GM13977 (cell line): ENCODE measurements around the gene QRFPR.
"Not testable (repeated sequence)": the region's sequence is repeated elsewhere in the genome, so short reads cannot be mapped to it uniquely, and the experiment has no call there.

Experiments
- DNase-seq: peaks from one replicate; pipeline ENCODE4 v3.0.0; 2012; ENCODE audit warnings: low spot score
- in situ Hi-C: fragments of 300-500 bp; cut with MboI; formaldehyde crosslinking; loops from one replicate; pipeline ENCODE4 v1.12.0; 2022; ENCODE audit warnings: low sequenced_read_pairs, low pct_unique_long_range_greater_than_20kb, mixed read lengths, inconsistent platforms; ENCODE audit not compliant: unreplicated experiment
- TF ChIP-seq, protein P1 (sequence below): IDR thresholded peaks from 2 replicates; pipeline ENCODE4 v1.5.1; 2012; ENCODE audit warnings: mild to moderate bottlenecking, control low read depth; ENCODE audit not compliant: insufficient read depth; ENCODE audit errors: extremely low read depth, missing control alignments

QRFPR gene

DNA sequence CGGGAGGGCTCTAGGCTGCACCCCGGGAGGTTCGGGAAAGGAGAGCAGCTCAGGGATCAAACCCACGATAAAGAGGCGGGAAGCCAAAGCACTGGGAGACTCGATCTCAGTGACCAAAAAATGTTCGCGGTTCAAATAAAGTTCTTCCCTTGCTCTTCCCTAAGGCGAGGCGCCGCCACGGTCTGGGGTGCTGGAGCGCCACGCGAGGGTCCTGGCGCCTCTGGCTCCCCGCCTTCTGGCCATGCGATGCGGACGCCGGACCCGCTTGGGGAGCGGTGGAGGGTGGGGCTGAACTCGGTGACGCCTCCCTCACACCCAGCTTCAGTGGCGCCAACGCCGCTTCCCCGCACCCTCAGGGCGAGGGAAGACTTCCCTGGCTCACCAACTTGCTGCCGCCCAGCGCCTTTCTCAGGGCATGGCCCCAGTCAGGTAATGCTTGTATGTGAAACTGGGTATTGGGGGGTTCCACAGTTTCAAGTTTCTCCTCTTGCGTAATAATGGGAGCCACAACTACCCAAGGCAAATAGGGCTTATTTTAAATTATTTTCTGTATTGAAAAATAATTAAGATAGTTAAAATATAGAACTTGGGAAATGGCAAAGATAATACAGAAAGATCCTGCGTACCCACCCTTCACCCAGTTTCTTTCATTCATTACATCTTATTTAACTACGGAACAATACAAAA, at the start of gene QRFPR:
Gene QRFPR (minus strand): TSS at position 243 of the 687 bp plus-strand sequence. CDS start 371 bp downstream, outside the sequence.
- TF ChIP-seq, protein P1, sequence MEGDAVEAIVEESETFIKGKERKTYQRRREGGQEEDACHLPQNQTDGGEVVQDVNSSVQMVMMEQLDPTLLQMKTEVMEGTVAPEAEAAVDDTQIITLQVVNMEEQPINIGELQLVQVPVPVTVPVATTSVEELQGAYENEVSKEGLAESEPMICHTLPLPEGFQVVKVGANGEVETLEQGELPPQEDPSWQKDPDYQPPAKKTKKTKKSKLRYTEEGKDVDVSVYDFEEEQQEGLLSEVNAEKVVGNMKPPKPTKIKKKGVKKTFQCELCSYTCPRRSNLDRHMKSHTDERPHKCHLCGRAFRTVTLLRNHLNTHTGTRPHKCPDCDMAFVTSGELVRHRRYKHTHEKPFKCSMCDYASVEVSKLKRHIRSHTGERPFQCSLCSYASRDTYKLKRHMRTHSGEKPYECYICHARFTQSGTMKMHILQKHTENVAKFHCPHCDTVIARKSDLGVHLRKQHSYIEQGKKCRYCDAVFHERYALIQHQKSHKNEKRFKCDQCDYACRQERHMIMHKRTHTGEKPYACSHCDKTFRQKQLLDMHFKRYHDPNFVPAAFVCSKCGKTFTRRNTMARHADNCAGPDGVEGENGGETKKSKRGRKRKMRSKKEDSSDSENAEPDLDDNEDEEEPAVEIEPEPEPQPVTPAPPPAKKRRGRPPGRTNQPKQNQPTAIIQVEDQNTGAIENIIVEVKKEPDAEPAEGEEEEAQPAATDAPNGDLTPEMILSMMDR, result no peak
- in situ Hi-C loops, result no loop called here
- DNase-seq, result no peak

DNA sequence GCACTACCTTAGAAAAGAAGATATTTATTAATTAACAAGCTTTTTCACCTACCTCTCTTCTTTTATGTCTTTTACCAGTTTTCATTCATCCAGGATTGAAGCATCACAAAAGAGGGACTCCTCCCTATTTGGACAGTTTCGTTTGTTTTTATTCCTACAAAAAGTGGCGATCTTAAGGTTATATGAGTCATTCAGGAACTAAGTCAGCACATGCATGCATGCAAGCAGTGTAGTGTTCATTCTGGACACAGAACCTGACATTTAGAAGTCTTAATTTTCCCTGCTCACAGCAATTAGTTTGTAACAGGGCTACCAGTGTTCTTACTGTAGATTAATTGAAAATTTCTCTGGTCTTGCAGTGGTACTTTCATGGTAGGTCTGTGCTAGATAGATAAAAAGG, 47.9 kb upstream of the QRFPR start:
- in situ Hi-C loops, result no loop called here
- TF ChIP-seq, protein P1, result no peak
- no peak for DNase-seq

DNA sequence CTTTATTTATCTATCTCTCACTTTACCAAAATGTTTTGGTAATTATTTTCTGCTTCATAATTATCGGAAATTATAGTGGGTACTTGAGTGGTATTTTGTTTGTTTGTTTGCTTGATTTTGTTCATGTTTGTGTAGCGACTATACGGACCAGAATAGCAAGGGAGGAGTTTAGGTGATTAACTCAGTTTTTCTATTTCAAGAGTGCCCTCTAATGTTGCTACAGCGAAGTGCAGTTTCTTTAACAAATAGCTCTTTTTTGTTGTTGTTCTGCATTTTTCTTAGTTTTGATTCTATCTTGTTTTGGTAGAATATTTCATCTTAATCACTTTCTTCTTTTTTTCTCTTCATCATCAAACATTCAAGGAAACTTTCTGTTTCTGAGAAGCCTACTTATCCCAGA, 40.8 kb upstream of the QRFPR start:
- TF ChIP-seq, protein P1, result peak; percentile 36
- in situ Hi-C loops, result no loop called here

DNA sequence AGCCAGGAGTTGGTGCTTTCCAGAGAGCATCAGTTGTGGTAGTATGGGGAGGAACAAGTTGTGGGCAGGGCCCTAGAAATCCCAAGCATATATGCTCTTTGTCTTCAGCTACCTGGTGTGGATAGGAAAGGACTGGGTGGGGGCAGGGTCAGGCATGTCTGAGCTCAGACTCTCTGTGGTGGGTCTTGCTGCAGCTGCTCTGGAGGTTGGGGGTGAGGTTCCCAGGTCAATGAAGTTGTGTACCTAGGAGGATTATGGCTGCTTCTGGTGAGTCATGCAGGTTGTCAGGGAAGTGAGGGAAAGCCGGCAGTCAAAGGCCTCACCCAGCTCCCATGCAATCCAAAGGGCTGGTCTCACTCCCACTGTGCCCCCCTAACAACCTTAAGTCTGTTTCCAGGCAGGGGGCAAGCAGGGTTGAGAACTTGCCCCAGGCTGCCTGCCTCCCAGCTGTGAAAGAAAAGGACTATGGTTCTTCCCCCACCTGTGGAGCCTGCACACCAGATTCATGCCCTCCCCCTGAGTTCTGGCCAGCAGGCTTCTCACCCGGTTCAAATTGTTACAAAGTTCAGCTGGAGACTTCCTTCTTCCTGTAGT, 30.4 kb upstream of the QRFPR start:
- in situ Hi-C loops, result no loop called here
- TF ChIP-seq, protein P1, result no peak
- DNase-seq, result no peak

More for the DNA sequence above, 40.8 kb upstream of the QRFPR start:
- DNase-seq, result no peak

DNA sequence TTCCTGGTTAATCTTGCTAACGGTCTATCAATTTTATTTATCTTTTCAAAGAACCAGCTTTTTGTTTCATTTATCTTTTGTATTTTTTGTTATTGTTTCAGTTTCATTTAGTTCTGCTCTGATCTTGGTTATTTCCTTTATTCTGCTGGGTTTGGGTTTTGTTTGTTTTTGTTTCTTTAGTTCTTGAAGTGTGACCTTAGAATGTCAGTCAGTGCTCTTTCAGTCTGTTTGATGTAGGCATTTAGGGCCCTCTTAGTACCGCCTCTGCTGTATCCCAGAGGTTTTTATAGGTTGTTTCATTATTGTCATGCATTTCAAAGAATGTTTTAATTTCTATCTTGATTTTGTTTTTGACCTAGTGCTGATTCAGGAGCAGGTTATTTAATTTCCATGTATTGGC, 27.7 kb upstream of the QRFPR start:
- in situ Hi-C loops, DNase-seq: not testable (repeated sequence)

DNA sequence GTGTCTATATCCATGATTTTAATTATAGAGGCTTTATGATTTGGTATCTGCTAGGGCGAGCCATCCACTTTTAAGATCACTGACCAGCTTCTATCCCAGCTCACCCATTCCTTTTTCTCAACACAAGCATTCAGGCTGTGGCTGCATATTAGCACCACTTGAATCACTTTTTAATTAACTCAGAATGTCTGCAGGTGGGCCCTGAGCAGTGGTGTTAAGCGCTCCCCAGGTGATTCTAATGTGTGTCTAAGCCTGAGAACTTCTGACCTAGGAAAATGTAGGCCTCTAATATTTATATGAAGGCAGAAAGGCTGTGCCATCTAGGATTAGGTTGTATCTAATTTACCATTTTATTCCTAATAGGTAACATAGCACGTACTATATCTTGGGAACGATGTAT, 19.8 kb upstream of the QRFPR start:
- in situ Hi-C loops, result no loop called here
- TF ChIP-seq, protein P1, result no peak
- DNase-seq, result no peak

DNA sequence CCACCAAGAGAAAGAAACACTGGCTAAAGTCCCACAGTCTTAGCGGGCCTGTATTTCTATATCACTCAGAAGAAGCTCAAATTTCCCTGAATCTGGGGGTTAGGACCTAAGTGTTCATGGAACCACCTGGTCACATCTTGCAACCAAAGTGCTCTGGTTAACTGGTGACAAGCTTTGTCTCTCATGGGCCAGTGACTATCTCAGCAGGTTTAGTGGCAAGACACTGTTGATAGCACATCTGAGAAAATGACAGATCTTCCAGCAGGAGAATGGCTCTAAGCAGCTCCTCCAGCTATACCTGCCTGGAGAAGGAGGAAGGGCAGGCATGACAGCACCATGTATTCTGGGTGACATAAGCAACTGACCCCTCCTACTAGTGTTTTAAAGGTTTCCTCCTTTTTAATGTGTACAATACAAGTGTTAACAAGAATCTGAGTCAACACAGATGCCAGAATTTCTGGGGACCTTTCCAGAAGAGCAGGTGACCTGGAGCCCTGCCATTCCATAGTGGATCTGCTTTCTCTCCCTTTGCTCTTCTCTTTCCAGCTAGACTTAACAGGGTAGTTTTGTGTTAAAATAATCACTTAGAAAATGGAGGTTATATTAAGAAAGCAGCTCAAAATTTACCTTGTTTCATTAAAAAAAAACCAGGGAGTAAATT, 17.3 kb upstream of the QRFPR start:
- in situ Hi-C loops, result no loop called here
- TF ChIP-seq, protein P1, result no peak
- DNase-seq, result no peak
